Measurements from ENCODE around the gene CLSTN2.

DNA sequence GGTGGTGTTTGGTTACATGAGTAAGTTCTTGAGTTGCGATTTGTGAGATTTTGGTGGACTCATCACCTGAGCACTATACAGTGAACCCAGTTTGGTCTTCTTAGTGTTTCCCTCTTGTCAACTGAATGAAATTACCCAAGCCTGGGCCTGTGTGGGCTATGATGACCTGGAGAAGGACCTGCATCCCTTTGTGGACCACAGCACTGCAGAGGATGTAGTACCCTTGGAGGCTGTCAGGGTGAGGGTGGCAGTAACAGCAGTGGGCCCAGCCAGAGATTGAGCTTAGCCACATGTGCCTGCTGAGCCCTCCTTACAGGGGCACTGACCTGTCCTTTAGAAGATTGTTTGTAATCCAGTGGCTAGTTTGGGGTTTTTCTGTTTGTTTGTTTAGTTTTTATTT lies 492.8 kb downstream of the CLSTN2 start:
- TF ChIP-seq SMC3 (IDR thresholded peaks at IDR 0.05; ENCODE audit: low read depth, low read length) (no peak), RAD21 (IDR thresholded peaks at IDR 0.05; ENCODE audit: low read length) (no peak), POLR2A (IDR thresholded peaks at IDR 0.05; ENCODE audit: low read depth, low read length) (no peak), MAFK (IDR thresholded peaks at IDR 0.05; ENCODE audit: low read depth, low read length) (no peak), CHD1 (IDR thresholded peaks at IDR 0.05; ENCODE audit: low read depth, low read length) (no peak), BHLHE40 (IDR thresholded peaks at IDR 0.05; ENCODE audit: low read depth, low read length) (no peak), MAZ (IDR thresholded peaks at IDR 0.05; ENCODE audit: borderline replicate concordance, low read depth, low read length) (no peak)
- TF ChIP-seq, protein P1, sequence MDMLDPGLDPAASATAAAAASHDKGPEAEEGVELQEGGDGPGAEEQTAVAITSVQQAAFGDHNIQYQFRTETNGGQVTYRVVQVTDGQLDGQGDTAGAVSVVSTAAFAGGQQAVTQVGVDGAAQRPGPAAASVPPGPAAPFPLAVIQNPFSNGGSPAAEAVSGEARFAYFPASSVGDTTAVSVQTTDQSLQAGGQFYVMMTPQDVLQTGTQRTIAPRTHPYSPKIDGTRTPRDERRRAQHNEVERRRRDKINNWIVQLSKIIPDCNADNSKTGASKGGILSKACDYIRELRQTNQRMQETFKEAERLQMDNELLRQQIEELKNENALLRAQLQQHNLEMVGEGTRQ (IDR thresholded peaks at IDR 0.05; ENCODE audit: low read depth, low read length) = no peak
- TF ChIP-seq, protein P2, sequence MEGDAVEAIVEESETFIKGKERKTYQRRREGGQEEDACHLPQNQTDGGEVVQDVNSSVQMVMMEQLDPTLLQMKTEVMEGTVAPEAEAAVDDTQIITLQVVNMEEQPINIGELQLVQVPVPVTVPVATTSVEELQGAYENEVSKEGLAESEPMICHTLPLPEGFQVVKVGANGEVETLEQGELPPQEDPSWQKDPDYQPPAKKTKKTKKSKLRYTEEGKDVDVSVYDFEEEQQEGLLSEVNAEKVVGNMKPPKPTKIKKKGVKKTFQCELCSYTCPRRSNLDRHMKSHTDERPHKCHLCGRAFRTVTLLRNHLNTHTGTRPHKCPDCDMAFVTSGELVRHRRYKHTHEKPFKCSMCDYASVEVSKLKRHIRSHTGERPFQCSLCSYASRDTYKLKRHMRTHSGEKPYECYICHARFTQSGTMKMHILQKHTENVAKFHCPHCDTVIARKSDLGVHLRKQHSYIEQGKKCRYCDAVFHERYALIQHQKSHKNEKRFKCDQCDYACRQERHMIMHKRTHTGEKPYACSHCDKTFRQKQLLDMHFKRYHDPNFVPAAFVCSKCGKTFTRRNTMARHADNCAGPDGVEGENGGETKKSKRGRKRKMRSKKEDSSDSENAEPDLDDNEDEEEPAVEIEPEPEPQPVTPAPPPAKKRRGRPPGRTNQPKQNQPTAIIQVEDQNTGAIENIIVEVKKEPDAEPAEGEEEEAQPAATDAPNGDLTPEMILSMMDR (conservative IDR thresholded peaks at IDR 0.05; ENCODE audit: low read depth, low read length) = no peak
- TF ChIP-seq, protein P3, sequence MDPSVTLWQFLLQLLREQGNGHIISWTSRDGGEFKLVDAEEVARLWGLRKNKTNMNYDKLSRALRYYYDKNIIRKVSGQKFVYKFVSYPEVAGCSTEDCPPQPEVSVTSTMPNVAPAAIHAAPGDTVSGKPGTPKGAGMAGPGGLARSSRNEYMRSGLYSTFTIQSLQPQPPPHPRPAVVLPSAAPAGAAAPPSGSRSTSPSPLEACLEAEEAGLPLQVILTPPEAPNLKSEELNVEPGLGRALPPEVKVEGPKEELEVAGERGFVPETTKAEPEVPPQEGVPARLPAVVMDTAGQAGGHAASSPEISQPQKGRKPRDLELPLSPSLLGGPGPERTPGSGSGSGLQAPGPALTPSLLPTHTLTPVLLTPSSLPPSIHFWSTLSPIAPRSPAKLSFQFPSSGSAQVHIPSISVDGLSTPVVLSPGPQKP (IDR thresholded peaks at IDR 0.05; ENCODE audit: borderline replicate concordance, low read depth, low read length) = no peak

All from IMR-90 (cell line).